Endothelial cell of umbilical vein (primary cell): ENCODE results near the gene MAN2A1.

ENCODE experiments used
- CTCF ChIP-seq, 2 donors: IDR thresholded peaks; 1 replicate in 1 of 2; 2 replicates in 1 of 2; pipeline ENCODE4 v1.5.1; 2011; ENCODE audit warnings: low read length in 2 of 2, mild to moderate bottlenecking in 2 of 2, moderate library complexity in 2 of 2, control low read depth in 1 of 2, inconsistent platforms in 1 of 2, low read depth in 1 of 2; ENCODE audit not compliant: insufficient read depth in 1 of 2; ENCODE audit errors: extremely low read depth in 1 of 2
- EZH2 ChIP-seq: IDR thresholded peaks from 2 replicates; pipeline ENCODE4 v1.6.1; 2012; ENCODE audit warnings: borderline replicate concordance, low read depth, mild to moderate bottlenecking, moderate library complexity, low read length, inconsistent platforms; ENCODE audit not compliant: severe bottlenecking
- POLR2A ChIP-seq: IDR thresholded peaks from 2 replicates; pipeline ENCODE4 v1.6.1; 2012; ENCODE audit warnings: low read depth, mild to moderate bottlenecking, control low read depth, low read length

- TF ChIP-seq EZH2: no peak
- TF ChIP-seq CTCF (IDR thresholded peaks at IDR 0.05; ENCODE audit: extremely low read depth in 1 of 2, insufficient read depth in 1 of 2, low read depth in 1 of 2, low read length in 2 of 2): no peak
- no peak for TF ChIP-seq POLR2A
These were observed 127.0 kb downstream of the MAN2A1 start for GRCh38 chr5:109816732-109817131.
